ENCODE data around the gene TTC16. TPM values are rescaled to one million over a fixed set of nuclear protein-coding genes. Genes with fewer than 3 reads are reported as not detected.

Gene TTC16
- total RNA-seq, 4 donors from 2014 or later = not detected

- no peaks in the 10 kb centered on the region for H3K9me3 ChIP-seq
- no peaks in the 10 kb centered on the region for H3K36me3 ChIP-seq
- peaks cover 11% of the 10 kb centered on the region for H3K27me3 ChIP-seq
- TF ChIP-seq EP300 (IDR thresholded peaks at IDR 0.05) = no peak
- TF ChIP-seq POLR2A (IDR thresholded peaks at IDR 0.05) = no peak
- TF ChIP-seq, protein P1, sequence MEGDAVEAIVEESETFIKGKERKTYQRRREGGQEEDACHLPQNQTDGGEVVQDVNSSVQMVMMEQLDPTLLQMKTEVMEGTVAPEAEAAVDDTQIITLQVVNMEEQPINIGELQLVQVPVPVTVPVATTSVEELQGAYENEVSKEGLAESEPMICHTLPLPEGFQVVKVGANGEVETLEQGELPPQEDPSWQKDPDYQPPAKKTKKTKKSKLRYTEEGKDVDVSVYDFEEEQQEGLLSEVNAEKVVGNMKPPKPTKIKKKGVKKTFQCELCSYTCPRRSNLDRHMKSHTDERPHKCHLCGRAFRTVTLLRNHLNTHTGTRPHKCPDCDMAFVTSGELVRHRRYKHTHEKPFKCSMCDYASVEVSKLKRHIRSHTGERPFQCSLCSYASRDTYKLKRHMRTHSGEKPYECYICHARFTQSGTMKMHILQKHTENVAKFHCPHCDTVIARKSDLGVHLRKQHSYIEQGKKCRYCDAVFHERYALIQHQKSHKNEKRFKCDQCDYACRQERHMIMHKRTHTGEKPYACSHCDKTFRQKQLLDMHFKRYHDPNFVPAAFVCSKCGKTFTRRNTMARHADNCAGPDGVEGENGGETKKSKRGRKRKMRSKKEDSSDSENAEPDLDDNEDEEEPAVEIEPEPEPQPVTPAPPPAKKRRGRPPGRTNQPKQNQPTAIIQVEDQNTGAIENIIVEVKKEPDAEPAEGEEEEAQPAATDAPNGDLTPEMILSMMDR (IDR thresholded peaks at IDR 0.05) = no peak
- TF ChIP-seq POLR2AphosphoS5 (IDR thresholded peaks at IDR 0.05) = no peak
- H3K4me1 ChIP-seq = peaks cover 0 to 48% (median 0%) of the 10 kb centered on the region in 3 donors
- no CpG with 5 or more reads among the region's 3 CpGs for WGBS, 2 donors (ENCODE audit: low coverage in 1 of 2)
- H3K4me3 ChIP-seq = peak overlapping the region in 1 of 2 donors; percentile 55
- H3K27ac ChIP-seq = peak overlapping the region in 3 of 4 donors; percentile 65 to 73 (median 69)
- no peak for ATAC-seq
Measured at GRCh38 chr9:127770583-127770904, 54.7 kb downstream of the TTC16 start.

DNA sequence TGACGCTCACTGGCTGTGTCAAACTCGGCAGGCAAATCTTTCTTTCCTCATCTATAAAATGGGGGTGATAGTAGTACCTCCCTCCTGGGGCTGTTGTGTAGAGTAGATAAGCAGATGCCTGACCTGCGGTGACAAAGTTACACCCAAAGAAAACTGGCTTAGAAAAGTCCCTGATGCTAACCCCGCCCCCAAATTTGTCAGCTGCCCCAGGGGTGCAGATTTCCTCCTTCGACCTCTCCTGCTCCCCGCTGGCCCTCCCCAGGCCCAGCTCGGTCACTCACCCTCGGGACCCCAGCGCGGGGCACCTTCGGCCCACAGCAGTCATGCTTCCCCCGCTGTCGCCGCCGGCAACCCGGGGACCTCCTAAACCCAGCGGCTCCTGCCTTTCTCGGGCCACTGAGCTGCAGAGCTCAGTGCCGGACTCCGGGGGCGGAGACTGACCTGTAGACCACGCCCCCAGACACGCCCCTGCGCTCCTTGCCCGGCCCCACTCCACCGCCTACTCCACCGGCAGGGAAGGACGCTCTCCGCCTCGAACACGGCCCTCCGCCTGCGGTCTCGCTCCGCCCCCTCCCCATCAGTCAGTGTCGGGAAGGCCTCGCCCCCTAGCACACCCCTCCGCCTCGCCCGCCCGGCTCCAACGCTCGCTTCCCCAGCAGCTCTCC, 55.2 kb downstream of the TTC16 start:
- ATAC-seq = peak; percentile 99
- Histone ChIP-seq H3K9me3 (no peaks in the 10 kb centered on the region), H3K27me3 (peaks cover 11% of the 10 kb centered on the region), H3K4me3 (peak overlapping the region; percentile 24 to 55), H3K36me3 (no peaks in the 10 kb centered on the region), H3K4me1 (peaks cover 0 to 45% (median 0%) of the 10 kb centered on the region in 3 donors), H3K27ac (peak overlapping the region in 3 of 4 donors; percentile 65 to 73 (median 69))
- 2 to 21% methylated on average over 5 to 7 of the region's 43 CpGs for WGBS, 2 donors (ENCODE audit: low coverage in 1 of 2)
- TF ChIP-seq, protein P1 (IDR thresholded peaks at IDR 0.05) = peak in 1 of 4 experiments; percentile 20
- TF ChIP-seq EP300 (IDR thresholded peaks at IDR 0.05) (no peak), POLR2AphosphoS5 (IDR thresholded peaks at IDR 0.05) (peak; percentile 79), POLR2A (IDR thresholded peaks at IDR 0.05) (peak in 1 of 2 donors; percentile 28)

- Histone ChIP-seq H3K4me1 (peaks cover 0 to 38% (median 0%) of the 10 kb centered on the region in 3 donors), H3K9me3 (no peaks in the 10 kb centered on the region), H3K36me3 (no peaks in the 10 kb centered on the region), H3K27me3 (peaks cover 10% of the 10 kb centered on the region), H3K4me3 (peak overlapping the region in 1 of 2 donors; percentile 55), H3K27ac (peak overlapping the region in 3 of 4 donors; percentile 58 to 73 (median 71))
- WGBS, 2 donors (ENCODE audit: low coverage in 1 of 2) = 8 to 16% methylated on average over 3 to 4 of the region's 19 CpGs
- no peak for ATAC-seq
- TF ChIP-seq POLR2A (IDR thresholded peaks at IDR 0.05) (no peak), POLR2AphosphoS5 (IDR thresholded peaks at IDR 0.05) (no peak), EP300 (IDR thresholded peaks at IDR 0.05) (no peak)
- TF ChIP-seq, protein P1 (IDR thresholded peaks at IDR 0.05) = no peak
Measured at GRCh38 chr9:127771570-127772189, 55.8 kb downstream of the TTC16 start.

- H3K4me1 ChIP-seq = peaks cover 0 to 29% (median 0%) of the 10 kb centered on the region in 3 donors
- TF ChIP-seq, protein P1 (IDR thresholded peaks at IDR 0.05) = no peak
- TF ChIP-seq POLR2AphosphoS5 (IDR thresholded peaks at IDR 0.05) = no peak
- no peak for TF ChIP-seq EP300 (IDR thresholded peaks at IDR 0.05)
- TF ChIP-seq POLR2A (IDR thresholded peaks at IDR 0.05) = no peak
- no peak for ATAC-seq
- no peaks in the 10 kb centered on the region for H3K9me3 ChIP-seq
- peaks cover 5% of the 10 kb centered on the region for H3K27me3 ChIP-seq
- H3K27ac ChIP-seq = no peak overlapping the region
- H3K36me3 ChIP-seq = no peaks in the 10 kb centered on the region
- H3K4me3 ChIP-seq = no peak overlapping the region
- WGBS, 2 donors (ENCODE audit: low coverage in 1 of 2) = 83 to 97% methylated on average over 2 to 5 of the region's 5 CpGs
Measured at GRCh38 chr9:127772603-127773002, 56.7 kb downstream of the TTC16 start.

All from gastroesophageal sphincter (tissue), 4 donors.